Measurements from ENCODE around the gene SCN3A.

DNA sequence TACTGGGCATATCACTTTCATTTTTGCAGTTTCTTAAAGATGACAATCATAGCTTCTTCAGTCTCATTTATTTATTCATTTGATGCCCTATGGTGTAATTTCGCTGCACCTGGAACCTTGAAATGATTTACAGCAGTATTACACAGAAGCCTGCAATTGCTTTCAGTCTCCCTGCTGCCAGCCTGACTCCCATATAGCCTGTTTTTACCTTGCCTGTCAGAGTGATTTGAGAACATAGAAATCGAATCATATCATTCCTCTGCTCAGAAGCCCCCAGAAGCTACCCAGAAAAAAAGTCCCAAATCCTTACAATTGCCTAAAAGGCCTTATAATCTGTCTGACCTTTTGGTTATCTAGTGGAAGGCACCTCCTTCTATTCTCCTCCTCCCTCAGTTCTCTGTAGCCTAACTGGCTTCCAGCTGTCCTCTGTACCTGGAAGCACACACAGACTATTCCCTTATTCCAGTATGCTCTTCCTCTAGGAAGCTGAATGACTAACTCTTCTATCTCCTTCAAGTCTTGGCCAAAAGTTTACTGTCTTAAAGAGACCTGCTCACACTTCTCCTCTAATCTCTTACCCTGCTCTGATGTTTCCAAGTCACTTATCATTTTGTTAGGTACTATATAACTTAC lies 12.6 kb downstream of the SCN3A start:
- TF ChIP-seq, protein P1, sequence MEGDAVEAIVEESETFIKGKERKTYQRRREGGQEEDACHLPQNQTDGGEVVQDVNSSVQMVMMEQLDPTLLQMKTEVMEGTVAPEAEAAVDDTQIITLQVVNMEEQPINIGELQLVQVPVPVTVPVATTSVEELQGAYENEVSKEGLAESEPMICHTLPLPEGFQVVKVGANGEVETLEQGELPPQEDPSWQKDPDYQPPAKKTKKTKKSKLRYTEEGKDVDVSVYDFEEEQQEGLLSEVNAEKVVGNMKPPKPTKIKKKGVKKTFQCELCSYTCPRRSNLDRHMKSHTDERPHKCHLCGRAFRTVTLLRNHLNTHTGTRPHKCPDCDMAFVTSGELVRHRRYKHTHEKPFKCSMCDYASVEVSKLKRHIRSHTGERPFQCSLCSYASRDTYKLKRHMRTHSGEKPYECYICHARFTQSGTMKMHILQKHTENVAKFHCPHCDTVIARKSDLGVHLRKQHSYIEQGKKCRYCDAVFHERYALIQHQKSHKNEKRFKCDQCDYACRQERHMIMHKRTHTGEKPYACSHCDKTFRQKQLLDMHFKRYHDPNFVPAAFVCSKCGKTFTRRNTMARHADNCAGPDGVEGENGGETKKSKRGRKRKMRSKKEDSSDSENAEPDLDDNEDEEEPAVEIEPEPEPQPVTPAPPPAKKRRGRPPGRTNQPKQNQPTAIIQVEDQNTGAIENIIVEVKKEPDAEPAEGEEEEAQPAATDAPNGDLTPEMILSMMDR (conservative IDR thresholded peaks at IDR 0.05; ENCODE audit: low read depth, low read length) = no peak
- TF ChIP-seq EZH2phosphoT487 (IDR thresholded peaks at IDR 0.05; ENCODE audit: borderline replicate concordance, low read length) = no peak
- TF ChIP-seq EZH2 (IDR thresholded peaks at IDR 0.05; ENCODE audit: low read length, unreplicated experiment) = no peak
